Endodermal cell (in vitro differentiated cells): Measurements from ENCODE around the gene NR6A1. TPM values are rescaled to one million over a fixed set of nuclear protein-coding genes. Genes with fewer than 3 reads are reported as not detected.
A peak's percentile ranks its signal among the peaks of the same experiment; 100 is the strongest.
"Not testable (repeated sequence)": the region's sequence is repeated elsewhere in the genome, so short reads cannot be mapped to it uniquely, and the experiment has no call there.

Experiments
- DNase-seq: peaks from one replicate; pipeline ENCODE4 v3.0.0-alpha.2; 2017
- H3K27ac ChIP-seq: 2 replicates; pipeline ENCODE4 v1.5.1; 2013; ENCODE audit warnings: mild to moderate bottlenecking, low read depth, low read length, moderate library complexity
- H3K27me3 ChIP-seq: 2 replicates; pipeline ENCODE4 v1.6.1; 2013; ENCODE audit warnings: mild to moderate bottlenecking, low read length, moderate library complexity; ENCODE audit not compliant: insufficient read depth, control insufficient read depth, poor library complexity, severe bottlenecking
- H3K36me3 ChIP-seq: 2 replicates; pipeline ENCODE4 v1.7.0; 2013; ENCODE audit warnings: mild to moderate bottlenecking, low read length, moderate library complexity; ENCODE audit not compliant: control insufficient read depth, insufficient read depth
- H3K4me1 ChIP-seq: one replicate; pipeline ENCODE4 v1.7.0; 2013; ENCODE audit warnings: low read length; ENCODE audit not compliant: control insufficient read depth, insufficient read depth
- H3K4me3 ChIP-seq: 2 replicates; pipeline ENCODE4 v1.5.1; 2013; ENCODE audit warnings: mild to moderate bottlenecking, low read length, moderate library complexity
- H3K9ac ChIP-seq: 2 replicates; pipeline ENCODE4 v1.6.1; 2013; ENCODE audit warnings: mild to moderate bottlenecking, low read length, moderate library complexity; ENCODE audit not compliant: poor library complexity, severe bottlenecking; ENCODE audit errors: extremely low read depth
- H3K9me3 ChIP-seq: 2 replicates; pipeline ENCODE4 v1.6.1; 2013; ENCODE audit warnings: mild to moderate bottlenecking, low read length, moderate library complexity; ENCODE audit not compliant: control insufficient read depth
- H3K27ac Mint-ChIP-seq: 2 replicates; pipeline ENCODE4 v1.8.0; 2020; ENCODE audit warnings: mixed read lengths
- H3K27me3 Mint-ChIP-seq: 2 replicates; pipeline ENCODE4 v1.8.0; 2021; ENCODE audit warnings: mild to moderate bottlenecking, mixed read lengths; ENCODE audit not compliant: insufficient read depth
- H3K36me3 Mint-ChIP-seq: 2 replicates; pipeline ENCODE4 v1.8.0; 2020; ENCODE audit warnings: low read depth, mixed read lengths
- H3K4me1 Mint-ChIP-seq: 2 replicates; pipeline ENCODE4 v1.8.0; 2020; ENCODE audit warnings: mixed read lengths
- H3K4me3 Mint-ChIP-seq: 2 replicates; pipeline ENCODE4 v1.8.0; 2020; ENCODE audit warnings: mild to moderate bottlenecking, moderate library complexity, mixed read lengths
- H3K9me3 Mint-ChIP-seq: 2 replicates; pipeline ENCODE4 v1.8.0; 2020; ENCODE audit warnings: mild to moderate bottlenecking, mixed read lengths
- WGBS, 2 experiments: methylation state at CpG; one replicate each; pipeline versions ENCODE4 v1.1.5 to v1.1.7; 2013; ENCODE audit warnings: missing lambda C conversion rate in 2 of 2, mixed read lengths in 1 of 2; ENCODE audit not compliant: insufficient coverage in 1 of 2, insufficient read length in 1 of 2; 5-methylcytosine and 5-hydroxymethylcytosine counted together
- total RNA-seq, 2 donors: library from RNA; stranded (reverse); fragmentation: NEBNext Ultra II Directional in 1 of 2; extraction: Animal tissue kit (Norgen Biotek cat#: 25700) in 1 of 2; gene quantifications; 2 replicates in 1 of 2; 3 replicates in 1 of 2; pipeline ENCODE4 v1.2.1, GENCODE V29; 2021
- TF ChIP-seq, protein P1 (sequence below): fragments of 200-600 bp; sonication (generic); conservative IDR thresholded peaks from 2 replicates; pipeline ENCODE4 v1.5.0; 2021; ENCODE audit warnings: antibody characterized with exemption, mild to moderate bottlenecking

The NR6A1 gene
- total RNA-seq, 2 donors from 2014 or later, result 168 to 206 TPM

DNA sequence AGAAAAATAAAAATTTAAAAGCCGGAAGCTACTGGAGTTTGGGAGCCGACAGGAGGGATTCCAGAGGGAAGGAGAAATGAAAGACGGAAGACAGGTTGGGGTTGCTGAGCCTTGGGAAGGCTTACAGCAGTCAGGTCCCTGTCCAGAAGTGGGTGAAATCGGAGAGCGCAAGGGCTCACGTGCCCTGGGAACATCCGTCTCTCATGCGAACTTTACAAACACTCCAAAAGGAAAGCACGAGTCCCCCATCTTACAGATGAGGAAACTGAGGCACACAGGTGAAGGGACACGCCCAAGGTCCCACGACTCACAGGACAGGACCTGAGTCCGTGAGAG, 5.5 kb upstream of the NR6A1 start:
- TF ChIP-seq, protein P1, sequence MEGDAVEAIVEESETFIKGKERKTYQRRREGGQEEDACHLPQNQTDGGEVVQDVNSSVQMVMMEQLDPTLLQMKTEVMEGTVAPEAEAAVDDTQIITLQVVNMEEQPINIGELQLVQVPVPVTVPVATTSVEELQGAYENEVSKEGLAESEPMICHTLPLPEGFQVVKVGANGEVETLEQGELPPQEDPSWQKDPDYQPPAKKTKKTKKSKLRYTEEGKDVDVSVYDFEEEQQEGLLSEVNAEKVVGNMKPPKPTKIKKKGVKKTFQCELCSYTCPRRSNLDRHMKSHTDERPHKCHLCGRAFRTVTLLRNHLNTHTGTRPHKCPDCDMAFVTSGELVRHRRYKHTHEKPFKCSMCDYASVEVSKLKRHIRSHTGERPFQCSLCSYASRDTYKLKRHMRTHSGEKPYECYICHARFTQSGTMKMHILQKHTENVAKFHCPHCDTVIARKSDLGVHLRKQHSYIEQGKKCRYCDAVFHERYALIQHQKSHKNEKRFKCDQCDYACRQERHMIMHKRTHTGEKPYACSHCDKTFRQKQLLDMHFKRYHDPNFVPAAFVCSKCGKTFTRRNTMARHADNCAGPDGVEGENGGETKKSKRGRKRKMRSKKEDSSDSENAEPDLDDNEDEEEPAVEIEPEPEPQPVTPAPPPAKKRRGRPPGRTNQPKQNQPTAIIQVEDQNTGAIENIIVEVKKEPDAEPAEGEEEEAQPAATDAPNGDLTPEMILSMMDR, result no peak
- WGBS, 2 experiments, result 60 to 81% methylated on average over 9 to 12 of the region's 12 CpGs

DNA sequence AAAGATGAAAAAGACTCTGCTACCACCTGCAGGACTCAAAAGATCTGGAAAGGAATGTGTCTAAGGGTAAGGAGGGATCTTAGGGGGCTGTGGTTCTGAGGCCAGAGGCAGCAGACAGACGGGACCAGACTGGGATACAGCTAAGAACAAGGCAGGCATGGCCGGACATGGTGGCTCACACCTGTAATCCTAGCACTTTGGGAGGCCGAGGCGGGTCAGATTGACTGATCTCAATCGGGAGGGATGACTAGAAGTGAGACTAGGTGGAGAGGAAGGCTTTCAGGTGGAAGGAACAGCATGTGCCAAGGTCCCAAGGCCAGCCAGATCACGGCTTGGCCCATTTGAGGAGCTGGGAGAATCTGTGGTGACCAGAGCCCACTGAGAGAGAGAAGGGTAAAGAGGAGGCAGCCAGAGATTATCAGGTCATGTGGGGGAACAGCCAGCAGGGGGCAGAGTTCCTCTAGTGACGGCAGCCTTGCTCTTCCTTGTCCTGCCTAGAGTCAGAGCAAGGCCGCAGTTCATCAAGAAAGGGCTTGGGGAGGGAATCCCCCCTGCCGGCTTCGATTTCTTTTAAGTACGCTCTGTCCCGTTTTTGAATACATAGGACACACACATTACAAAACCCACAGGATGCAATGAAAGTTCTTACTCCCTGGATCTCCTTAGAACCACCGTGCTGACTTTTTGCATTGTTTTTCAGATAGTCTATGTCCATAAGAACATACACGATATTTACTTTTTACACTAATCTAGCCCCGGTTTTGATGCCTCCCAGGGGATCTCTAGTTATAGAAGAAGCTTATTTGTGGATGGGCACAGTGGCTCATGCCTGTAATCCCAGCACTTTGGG, 3.2 kb upstream of the NR6A1 start:
- DNase-seq, result peak; percentile 97
- H3K4me1 ChIP-seq, result no peaks in the 10 kb centered on the region
- H3K9me3 ChIP-seq, result no peaks in the 10 kb centered on the region
- 34 to 47% methylated on average over 10 to 15 of the region's 15 CpGs for WGBS, 2 experiments
- Mint-ChIP-seq H3K4me1 (peaks cover 17% of the 10 kb centered on the region), H3K4me3 (no peak overlapping the region), H3K27ac (peak overlapping the region; percentile 38), H3K27me3 (peaks cover 22% of the 10 kb centered on the region), H3K9me3 (no peaks in the 10 kb centered on the region), H3K36me3 (no peaks in the 10 kb centered on the region)
- H3K4me3 ChIP-seq, result no peak overlapping the region
- H3K9ac ChIP-seq, result no peak overlapping the region
- no peak overlapping the region for H3K27ac ChIP-seq
- no peaks in the 10 kb centered on the region for H3K36me3 ChIP-seq
- TF ChIP-seq, protein P1, result peak; percentile 93
- H3K27me3 ChIP-seq, result peaks cover 7% of the 10 kb centered on the region

More for the DNA sequence above, 5.5 kb upstream of the NR6A1 start:
- Histone ChIP-seq H3K9ac (no peak overlapping the region), H3K9me3 (no peaks in the 10 kb centered on the region), H3K36me3 (no peaks in the 10 kb centered on the region), H3K27me3 (peaks cover 7% of the 10 kb centered on the region), H3K4me3 (peak overlapping the region; percentile 76), H3K27ac (no peak overlapping the region), H3K4me1 (peaks cover 4% of the 10 kb centered on the region)
- DNase-seq, result no peak
- H3K27ac Mint-ChIP-seq, result peak overlapping the region; percentile 85
- peaks cover 28% of the 10 kb centered on the region for H3K4me1 Mint-ChIP-seq
- no peaks in the 10 kb centered on the region for H3K9me3 Mint-ChIP-seq
- peak overlapping the region; percentile 69 for H3K4me3 Mint-ChIP-seq
- H3K36me3 Mint-ChIP-seq, result no peaks in the 10 kb centered on the region
- H3K27me3 Mint-ChIP-seq, result peaks cover 22% of the 10 kb centered on the region

DNA sequence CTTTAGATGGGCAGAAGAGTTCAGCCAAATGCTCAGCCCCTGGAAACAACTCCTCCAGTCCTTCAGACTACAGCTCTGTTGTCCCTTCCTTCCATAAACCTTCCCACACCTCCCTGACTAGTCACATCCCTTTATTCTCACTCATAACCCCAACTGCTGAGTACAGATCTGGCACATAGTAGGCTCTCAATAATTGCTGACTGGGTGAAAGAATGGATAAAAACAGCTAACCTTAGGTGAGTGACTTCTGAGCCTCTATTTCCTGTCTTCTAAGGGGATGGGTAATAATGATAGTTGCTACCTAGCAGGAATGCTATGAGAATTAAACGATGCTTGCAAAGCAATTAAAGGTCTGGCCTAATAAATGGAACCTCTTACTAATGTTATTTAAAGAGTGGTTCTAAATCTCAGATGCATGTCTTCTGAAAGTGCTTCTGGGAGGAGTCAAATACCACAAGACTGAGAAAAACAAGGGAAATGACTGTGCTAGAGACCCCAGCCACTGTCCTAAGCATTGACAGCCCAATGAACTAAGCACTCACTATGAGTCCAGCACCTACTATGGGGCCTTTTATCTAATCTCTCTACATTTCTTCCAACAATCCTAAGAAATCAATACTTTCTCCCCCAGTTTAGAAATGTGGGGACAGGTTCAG, 2.5 kb upstream of the NR6A1 start:
- Mint-ChIP-seq H3K27me3 (peaks cover 24% of the 10 kb centered on the region), H3K4me3 (no peak overlapping the region)
- WGBS, 2 experiments, result 96 to 100% methylated on average over 1 of the region's 1 CpG

DNA sequence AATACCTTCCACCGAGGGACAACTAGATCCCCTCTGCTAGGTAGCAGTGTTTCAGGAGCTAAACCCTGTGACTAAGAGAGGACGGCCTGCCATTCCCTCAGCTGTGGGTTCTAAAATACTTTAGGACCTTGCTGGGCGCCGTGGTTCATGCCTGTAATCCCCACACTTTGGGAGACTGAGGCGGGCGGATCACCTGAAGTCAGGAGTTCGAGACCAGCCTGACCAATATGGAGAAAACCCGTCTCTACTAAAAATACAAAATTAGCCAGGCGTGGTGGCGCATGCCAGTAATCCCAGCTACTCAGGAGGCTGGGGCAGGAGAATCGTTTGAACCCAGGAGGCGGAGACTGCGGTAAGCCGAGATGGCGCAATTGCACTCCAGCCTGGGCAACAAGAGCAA, 1.8 kb upstream of the NR6A1 start:
- not testable (repeated sequence) for H3K9me3 Mint-ChIP-seq, H3K27ac Mint-ChIP-seq, DNase-seq, H3K9ac ChIP-seq, H3K27me3 ChIP-seq, H3K9me3 ChIP-seq, H3K36me3 ChIP-seq, H3K4me3 Mint-ChIP-seq, H3K4me1 ChIP-seq, H3K4me3 ChIP-seq, H3K36me3 Mint-ChIP-seq, H3K27ac ChIP-seq
- peaks cover 24% of the 10 kb centered on the region for H3K27me3 Mint-ChIP-seq
- 93 to 95% methylated on average over 10 to 15 of the region's 15 CpGs for WGBS, 2 experiments
- peaks cover 23% of the 10 kb centered on the region for H3K4me1 Mint-ChIP-seq

More for the DNA sequence above, 2.5 kb upstream of the NR6A1 start:
- no peak overlapping the region for H3K27ac ChIP-seq
- Mint-ChIP-seq H3K4me1 (peaks cover 17% of the 10 kb centered on the region), H3K9me3 (no peaks in the 10 kb centered on the region), H3K36me3 (no peaks in the 10 kb centered on the region), H3K27ac (no peak overlapping the region)
- H3K9ac ChIP-seq, result no peak overlapping the region
- TF ChIP-seq, protein P1, result no peak
- no peak overlapping the region for H3K4me3 ChIP-seq
- no peak for DNase-seq
- peaks cover 7% of the 10 kb centered on the region for H3K27me3 ChIP-seq
- H3K36me3 ChIP-seq, result no peaks in the 10 kb centered on the region
- H3K4me1 ChIP-seq, result no peaks in the 10 kb centered on the region
- H3K9me3 ChIP-seq, result no peaks in the 10 kb centered on the region
